Left renal cortex interstitium (tissue), 4 donors: ENCODE results near the gene ADAMTS17. TPM values are rescaled to one million over a fixed set of nuclear protein-coding genes. Genes with fewer than 3 reads are reported as not detected.
A peak's percentile ranks its signal among the peaks of the same experiment; 100 is the strongest.

Source experiments
- DNase-seq, 4 donors: peaks; one replicate each; pipeline ENCODE4 v3.0.0-alpha.2; 2013; ENCODE audit warnings: low read depth in 4 of 4, low spot score in 2 of 4, missing footprints in 1 of 4
- polyA plus RNA-seq, 4 donors: library from polyadenylated mRNA; unstranded; fragments of 120-200 nt; gene quantifications; one replicate each; pipeline ENCODE4 v1.2.1, GENCODE V29; 2013; ENCODE audit not compliant: insufficient read length in 4 of 4

Gene ADAMTS17
- polyA plus RNA-seq, 4 donors = 2.0 to 2.7 (median 2.4) TPM

DNA sequence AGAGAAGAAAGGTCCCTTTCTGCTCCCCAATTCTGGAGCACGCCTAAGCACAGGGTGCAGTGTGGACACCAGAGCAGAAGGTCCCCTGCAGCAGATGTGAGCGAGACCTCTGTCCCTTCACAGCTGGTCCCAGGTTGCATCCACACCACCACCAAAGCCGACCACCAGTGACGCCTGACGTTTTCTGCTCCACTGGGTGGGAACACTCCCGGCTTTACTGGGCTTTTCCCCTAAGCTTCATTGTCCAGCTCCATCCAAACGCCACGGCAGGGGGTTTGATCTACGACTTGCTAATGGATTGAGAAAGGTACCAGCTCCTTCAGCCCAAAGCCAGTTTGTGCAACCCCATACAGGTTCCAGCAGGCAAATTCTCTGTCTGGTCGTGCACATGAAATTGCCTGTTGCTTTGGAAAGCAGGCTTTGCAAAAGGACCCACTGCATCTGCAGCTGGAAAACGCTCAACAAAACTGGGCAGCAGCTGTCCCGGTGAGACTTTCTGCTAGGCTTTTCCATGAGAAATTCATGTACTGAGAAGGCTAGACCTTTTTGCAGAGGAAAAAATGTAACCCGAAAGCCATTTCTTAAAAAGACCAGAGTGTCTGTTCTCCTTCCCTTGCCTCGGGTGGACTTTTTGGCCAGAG is 31.1 kb downstream of the ADAMTS17 start:
- DNase-seq = no peak

DNA sequence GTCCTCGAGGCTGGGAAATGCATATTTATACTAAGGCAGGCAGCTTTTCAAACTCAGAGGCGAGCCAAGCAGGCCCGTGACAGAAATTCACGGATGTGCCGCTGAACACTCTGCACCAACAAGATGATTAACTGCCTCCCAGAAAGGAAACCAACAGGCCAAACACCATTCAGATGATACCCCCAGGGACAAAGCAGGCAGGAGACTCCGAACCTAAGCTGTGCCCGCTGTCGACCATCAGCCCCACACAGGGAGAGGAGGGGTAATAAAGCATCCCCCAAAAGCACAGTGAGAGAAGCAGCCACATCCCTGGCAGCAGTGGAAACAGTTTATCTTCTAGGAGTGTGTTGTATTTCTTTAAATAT is 31.8 kb downstream of the ADAMTS17 start:
- no peak for DNase-seq

DNA sequence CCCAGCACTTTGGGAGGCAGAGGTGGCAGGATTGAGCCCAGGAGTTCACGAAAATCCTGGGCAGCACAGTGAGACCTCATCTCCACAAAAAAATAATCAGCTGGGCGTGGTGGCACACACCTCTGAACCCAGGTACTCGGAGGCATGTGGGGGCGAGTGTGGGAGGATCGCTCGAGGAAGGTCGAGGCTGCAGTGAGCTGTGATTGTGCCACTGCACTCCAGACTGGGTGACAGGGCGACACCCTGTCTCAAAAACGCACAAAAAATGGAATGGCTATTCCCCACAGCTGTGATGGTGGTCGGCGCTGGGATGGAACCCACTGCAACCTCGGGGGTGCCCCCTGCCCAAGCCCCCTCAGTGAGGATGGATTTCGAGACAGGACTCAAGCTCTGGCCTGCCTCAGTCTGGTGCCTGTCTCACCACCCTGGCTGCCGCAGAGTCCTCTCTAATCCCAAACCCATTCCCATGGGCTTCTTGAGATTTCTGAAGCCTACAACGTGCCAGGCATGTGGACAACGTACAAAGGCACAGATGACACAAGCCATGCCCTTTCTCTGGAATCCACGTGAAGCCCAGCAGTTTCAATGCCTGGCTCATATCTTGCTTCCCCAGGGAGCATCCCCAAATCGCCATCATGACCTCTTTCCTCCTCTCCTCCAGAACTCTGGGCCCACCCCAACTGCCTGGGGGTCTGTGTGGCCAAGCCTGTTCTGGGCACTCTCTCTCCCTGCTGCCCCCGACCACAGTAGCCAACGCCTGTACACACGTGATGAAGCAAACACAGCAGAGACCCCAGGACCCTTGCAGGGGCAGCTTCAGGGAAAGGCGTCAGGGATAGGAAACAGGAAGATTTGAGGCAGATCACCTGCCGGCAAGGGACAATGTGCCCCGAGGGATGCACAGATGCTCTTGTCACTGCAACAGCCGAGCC is 32.4 kb downstream of the ADAMTS17 start:
- DNase-seq = no peak

DNA sequence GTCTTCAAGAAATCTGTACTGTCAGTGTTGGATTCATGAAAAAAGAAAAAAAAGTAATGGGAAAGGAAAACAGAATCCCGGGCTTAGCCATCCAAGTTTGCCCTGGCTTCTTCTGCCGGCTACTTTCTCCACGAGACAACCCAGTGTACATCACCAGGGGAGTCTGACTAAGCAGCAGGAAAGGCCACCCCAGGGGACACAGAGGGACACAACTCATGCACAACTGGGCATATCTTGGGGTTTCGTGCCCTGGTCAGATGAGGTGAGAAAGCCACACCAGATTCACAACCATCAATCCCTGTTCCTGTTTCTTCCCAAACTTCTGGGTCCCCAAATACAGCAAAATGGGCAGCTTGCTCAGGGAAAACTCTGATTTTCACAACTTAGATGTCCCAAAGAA is 33.2 kb downstream of the ADAMTS17 start:
- no peak for DNase-seq

DNA sequence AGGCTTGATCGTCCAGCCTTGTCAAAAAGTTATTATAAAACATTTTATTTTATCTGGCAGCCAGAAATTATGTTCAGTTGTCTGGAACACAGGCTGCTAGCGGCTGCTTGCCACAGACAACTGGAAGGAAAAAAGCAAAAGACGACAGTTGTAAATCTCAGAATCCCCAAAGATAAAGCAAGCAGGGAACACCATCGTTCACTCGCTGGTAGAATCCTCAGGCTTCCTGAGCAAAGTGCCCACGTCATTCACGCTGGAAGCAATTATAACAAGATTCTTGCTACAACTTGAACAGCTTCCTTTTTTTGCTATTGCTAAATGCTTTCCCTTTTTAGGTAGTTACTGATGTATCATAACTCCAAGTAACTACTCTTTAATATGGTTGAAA is 33.6 kb downstream of the ADAMTS17 start:
- DNase-seq = no peak

DNA sequence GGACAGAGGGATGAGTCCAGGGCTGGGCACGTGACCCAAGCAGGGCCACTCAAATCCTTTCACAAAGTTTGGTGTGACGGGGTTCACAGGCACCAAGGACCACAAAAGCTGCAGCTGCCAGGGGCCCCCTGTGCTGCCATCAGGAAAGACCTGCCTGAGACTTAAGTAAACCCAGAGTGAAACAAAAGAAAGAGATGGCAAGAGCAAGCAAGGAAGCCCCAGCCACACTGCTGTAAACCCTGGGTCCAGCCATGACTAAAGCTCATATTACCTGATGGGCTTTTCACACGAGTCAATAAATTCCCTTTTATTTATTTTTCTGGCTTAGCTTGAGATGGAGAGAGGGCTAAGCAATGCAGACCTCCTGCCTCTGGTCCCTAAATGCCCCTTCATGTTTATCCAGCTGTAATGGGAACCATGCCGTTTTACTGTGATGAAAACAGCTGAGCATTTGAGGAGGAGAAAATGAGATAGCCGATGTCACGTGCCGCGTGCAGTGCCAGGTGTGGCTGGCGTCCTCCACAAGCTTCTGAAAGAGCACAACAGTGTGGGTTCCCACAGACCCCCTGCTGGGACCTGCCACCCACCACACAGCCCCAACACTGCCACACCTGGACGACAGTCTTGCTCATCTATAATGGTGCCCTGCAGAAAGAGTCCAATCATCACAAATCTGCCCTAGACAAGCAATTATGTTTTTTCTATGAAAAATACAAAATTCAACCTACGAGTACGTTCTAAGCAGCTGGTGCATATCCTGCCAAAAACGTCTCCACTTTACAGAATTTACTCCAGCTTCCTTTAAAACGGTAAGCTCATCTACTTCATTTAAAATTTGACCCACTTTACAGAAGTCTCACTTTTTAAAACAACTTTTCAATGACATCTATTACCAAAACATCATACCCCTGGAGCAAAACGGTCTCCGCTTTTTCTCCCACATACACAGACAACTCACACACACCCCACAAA is 34.2 kb downstream of the ADAMTS17 start:
- DNase-seq = no peak

DNA sequence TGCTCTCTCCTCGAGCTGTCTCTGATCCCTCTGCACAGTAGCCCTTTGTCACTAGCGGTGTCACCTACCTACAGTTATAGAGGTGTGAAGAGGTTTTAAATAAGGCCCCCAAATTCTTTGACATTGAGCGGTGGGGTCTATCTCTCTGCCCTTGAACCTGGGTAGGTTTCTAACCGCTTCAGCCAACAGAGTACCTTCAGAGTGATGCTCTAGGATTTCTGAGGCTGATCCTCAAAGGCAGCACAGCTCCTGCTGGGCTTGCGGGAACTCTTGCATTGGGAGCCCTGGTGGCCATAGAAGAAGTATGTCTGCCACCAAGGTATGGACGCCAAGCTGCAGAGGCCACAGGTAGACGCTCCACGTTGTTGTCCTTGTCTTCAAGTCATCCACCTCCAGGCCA is 35.7 kb downstream of the ADAMTS17 start:
- no peak for DNase-seq

DNA sequence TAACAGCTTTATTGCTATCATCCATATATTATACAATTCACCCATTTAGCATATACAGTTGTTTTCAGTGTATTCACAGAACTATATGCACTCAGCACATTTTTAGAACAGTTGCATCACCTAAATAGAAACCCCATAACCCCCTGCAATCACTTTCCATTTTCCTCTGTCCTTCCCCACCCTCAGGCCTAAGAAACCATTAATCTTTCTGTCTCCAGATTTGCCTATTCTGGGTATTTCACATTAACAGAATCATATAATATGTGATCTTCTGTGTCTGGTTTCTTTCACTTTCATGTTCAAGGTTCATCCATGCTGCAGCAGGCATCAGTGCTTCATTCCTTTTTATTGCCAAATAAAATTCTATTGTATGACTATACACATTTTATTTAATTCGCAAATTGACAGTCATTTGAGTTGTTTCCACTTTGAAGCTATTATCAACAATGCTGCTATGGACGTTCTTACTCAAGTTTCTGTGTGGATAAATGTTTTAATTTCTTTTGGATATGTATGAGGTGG is 39.8 kb downstream of the ADAMTS17 start:
- DNase-seq = no peak

DNA sequence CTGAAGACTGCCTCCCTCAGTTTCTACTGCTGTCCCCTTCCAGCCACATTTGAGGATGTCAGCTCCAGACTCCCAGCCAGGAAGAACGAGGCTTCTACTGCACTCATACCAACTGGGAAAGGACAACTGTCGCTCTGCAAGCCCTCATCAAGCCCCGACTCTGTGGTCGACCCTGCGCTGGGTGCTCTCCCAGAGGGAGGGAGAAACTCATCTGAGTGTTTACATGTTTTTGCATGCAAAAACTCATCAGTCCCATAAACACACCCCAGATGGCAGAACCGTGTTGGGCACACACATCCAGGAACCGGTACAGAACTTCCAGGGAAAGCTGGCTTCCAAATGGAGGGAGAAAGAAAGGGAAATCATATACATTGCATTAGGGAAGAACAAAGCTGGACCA is 43.5 kb downstream of the ADAMTS17 start:
- DNase-seq = no peak

DNA sequence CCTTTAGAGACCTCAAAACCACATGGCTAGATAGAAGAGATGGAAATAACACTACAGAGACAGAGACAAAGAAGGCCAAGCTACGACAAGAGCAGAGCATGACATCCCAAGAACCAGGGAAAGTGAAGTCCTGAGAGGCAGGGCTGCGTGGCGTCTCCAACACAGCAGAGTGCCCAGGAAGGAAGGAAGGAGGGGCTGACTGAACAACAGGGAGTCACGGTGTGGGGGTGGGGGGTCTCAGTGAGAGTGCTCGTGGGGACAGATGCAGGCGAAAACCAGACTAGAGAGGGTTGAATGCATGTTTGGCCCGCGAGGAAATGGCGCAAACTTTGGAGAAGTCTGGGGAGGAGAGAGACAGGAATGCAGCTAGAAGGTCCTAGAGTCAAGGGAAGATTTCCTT is 44.0 kb downstream of the ADAMTS17 start:
- no peak for DNase-seq

DNA sequence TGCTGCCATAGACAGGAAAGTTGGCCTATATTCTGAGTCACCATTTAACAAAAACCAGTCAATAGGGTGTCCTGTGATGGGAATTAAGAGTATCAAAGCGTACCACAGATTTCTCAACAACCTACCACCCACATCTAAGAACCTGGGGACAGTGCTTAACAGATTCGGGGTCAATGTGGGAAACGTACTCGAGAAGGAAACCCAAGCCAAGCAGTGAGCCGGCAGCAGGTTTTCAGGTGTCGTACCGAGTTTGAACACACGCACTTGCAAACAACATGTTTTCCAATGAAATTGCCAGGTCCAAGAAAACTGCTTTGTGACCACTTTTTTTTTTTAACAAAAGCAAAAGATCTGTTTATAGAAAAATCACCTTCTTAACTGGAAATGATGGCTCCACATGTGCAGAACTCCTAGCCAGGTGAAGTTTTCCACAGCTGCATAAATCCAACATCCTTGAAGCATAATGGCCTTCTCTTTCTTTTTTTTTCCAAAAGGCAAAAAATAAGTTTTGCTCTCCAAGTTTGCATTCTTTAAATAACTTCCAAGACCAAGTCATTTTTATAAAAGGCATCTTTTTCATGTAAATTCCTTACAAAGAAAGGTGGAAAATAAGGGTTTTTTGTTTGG is 45.7 kb downstream of the ADAMTS17 start:
- DNase-seq = no peak

DNA sequence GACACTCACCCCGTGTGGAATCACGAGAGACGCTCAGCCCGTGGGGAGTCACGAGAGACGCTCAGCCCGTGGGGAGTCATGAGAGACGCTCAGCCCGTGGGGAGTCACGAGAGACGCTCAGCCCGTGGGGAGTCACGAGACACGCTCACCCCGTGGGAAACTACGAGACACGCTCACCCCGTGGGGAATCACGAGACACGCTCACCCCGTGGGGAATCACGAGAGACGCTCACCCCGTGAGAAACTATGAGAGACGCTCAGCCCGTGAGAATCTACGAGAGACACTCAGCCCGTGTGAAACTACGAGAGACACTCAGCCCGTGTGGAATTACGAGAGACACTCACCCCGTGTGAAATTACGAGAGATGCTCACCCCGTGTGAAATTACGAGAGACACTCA is 49.8 kb downstream of the ADAMTS17 start:
- no peak for DNase-seq

DNA sequence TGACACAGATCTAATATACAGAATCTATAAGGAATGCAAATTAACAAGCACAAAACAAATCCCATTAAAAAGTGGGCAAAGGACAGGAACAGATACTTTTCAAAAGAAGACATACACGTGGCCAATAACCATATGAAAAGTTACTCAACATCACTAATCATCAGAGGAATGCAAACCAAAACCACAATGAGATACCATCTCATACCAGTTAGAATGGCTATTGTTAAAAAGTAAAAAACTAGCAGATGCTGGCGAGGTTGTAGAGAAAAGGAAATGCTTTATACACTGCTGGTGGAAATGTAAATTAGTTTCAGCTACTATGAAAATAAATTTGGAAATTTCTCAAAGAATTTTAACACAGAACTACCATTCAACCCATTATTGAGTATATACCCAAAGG is 50.7 kb downstream of the ADAMTS17 start:
- DNase-seq = no peak

DNA sequence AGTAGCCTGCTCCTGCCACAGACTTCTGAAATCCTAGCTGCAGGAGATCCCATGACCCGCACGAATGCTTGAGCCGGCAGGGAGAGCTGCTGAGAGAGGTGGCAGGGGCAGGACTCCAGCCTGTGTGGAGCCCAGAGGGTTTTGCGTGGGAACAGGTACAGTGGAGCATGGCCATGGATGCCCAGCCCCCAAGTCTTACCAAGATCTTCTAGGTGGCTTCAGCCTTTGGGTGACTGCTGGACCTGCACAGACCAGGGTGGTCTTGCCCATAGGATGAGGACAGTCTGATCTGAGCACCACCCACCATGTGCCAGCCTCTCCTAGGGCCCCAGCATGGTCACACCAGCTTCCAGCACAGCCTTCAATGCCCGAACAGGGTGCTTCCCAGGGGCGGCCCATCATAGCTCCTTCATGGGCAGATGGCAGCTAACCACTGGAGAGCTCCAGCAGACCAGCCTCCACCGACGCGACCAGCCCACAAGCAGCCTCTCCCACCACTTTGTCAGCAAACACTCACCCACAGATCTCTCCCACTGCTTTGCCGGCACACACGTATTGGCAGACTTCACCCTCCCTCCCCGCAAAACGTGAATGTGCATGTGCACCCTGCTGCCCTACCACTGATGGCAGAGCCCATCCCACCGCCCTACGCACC is 56.0 kb downstream of the ADAMTS17 start:
- DNase-seq = no peak

DNA sequence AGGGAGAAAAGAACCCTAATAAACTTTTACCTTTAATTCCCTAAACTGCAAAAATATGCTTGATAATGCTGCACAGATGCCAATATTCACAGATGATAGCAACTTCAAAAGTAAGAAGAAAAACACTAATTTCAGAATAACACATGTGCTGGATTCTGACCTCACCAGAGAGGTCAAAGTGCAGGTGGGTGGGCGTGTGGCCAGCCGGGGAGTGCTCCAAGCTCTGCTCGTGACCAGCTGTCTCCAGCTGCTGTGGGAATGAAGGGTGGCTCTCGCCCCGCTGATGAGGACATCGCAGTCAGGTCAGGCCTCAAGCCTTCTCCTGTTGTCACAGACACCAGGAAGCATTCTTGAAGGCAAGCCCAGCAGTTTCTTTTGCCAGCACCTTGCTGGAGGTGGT is 57.1 kb downstream of the ADAMTS17 start:
- peak in 1 of 4 donors; percentile 24 for DNase-seq

DNA sequence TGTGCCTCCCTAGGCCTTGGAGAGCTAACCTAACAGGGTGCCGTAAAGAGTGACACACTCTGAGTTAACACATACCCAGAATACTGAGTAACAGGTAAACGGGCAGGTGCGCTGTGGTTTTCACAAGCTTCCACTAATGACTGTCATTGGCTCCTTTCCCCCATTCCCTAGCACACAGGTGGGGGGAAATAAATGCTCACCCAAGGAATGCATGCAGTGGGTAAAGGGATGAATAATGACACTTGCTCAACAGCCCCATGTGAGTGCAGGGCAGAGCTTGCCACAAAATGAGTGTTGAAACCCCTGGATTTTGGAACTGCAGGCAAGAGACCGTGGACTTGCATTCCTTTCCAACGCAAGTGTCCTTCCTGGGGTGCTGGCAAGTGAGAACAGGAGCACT is 57.6 kb downstream of the ADAMTS17 start:
- DNase-seq = no peak

DNA sequence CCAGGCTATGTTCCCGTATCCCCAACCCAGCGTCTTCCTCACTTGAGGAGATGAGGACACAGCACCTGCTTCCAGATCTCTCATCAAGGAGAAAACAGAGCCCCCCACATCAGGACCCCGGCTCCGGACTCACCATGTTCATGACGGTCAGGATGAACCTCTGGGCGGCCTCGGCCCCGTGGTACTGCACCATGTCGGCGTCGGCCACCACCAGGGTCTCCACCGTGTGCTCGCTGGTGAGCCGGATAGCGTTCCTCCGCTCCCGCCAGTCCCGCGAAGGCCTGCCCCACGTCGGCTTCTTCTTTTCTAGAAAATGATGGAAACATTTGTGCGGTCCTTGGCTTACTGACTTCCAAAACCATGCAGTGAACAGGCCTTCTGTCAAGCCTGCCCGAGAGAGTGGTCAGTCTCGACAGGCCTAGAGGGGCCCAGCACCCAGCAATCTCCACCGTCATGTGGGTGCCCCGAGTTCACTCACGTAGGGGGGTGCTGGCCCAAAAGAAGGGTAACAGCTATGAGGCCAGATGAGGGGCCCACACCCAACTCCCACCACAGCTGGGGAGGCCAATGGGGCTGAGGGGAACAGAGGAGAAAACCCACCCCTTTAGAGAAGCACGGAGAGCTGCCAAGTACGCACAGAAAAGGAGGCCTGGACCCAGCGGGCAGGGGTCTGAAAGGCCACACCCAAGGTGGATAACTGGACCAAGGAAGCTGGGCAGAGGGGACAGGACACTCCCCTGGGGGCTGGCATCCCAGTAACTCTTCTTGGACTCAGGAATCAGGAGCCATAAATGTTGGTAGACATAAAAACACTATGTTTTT is 60.5 kb downstream of the ADAMTS17 start:
- DNase-seq = no peak

DNA sequence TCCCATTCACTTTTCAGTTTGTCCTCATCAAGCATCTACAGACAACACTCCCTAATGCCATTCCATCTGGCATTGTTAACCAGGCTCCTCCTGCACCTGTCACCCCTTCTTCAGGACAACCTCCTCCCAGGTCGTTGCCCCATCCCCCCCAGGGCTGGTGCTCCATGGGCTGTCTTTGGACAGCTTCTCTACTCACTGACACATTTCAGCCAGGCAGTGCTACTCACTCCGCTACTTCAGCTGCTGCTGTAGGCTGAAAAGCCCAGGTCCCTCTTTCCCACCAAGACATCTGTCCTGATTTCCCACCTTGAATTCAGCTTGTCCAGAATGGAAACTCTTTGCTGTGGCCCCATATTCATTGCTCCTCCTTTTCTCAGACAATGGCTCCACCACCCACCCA is 61.9 kb downstream of the ADAMTS17 start:
- no peak for DNase-seq

DNA sequence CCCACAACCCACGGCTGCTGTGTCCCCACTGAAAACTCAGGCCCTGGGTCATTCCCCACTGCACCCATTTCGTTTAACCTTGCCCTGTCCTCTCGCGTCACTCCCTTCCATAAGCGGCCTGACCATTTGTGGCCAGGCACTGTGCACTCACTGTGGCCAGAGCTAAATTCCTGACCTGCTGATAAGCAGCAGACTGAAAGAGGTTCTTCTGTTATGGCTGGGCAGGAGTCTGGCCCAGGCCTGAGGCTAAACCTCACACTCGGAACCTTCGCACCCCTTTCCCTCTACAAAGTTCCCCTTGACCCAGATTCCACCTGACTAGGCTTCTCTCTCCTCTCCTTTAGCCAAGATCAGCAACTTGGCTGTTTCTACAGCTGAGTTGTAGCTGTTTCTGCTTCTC is 62.3 kb downstream of the ADAMTS17 start:
- no peak for DNase-seq
